ENCODE measurements around the gene PTCHD1.

Gene PTCHD1

GRCh38 chrX:23373129-23373804 is 38.6 kb downstream of the PTCHD1 start:
- no peak for TF ChIP-seq CTCF (conservative IDR thresholded peaks at IDR 0.05; ENCODE audit: control insufficient read depth, insufficient read depth, low read depth, low read length)

GRCh38 chrX:23374291-23374690 is 39.6 kb downstream of the PTCHD1 start:
- no peak for TF ChIP-seq CTCF (conservative IDR thresholded peaks at IDR 0.05; ENCODE audit: control insufficient read depth, insufficient read depth, low read depth, low read length)
- no peak for DNase-seq (ENCODE audit: low read depth)
- H3K4me3 ChIP-seq (ENCODE audit: control insufficient read depth, low read depth, low read length) = no peak overlapping the region

More at GRCh38 chrX:23373129-23373804, 38.6 kb downstream of the PTCHD1 start:
- no peak overlapping the region for H3K4me3 ChIP-seq (ENCODE audit: control insufficient read depth, low read depth, low read length)
- DNase-seq (ENCODE audit: low read depth) = peak; percentile 86

- no peak for DNase-seq (ENCODE audit: low read depth)
- no peak for TF ChIP-seq CTCF (conservative IDR thresholded peaks at IDR 0.05; ENCODE audit: control insufficient read depth, insufficient read depth, low read depth, low read length)
- H3K4me3 ChIP-seq (ENCODE audit: control insufficient read depth, low read depth, low read length) = no peak overlapping the region
Measured at GRCh38 chrX:23376581-23376980, 41.9 kb downstream of the PTCHD1 start.

GRCh38 chrX:23380581-23380980 is 45.9 kb downstream of the PTCHD1 start:
- DNase-seq (ENCODE audit: low read depth) = no peak
- H3K4me3 ChIP-seq (ENCODE audit: control insufficient read depth, low read depth, low read length) = no peak overlapping the region
- TF ChIP-seq CTCF (conservative IDR thresholded peaks at IDR 0.05; ENCODE audit: control insufficient read depth, insufficient read depth, low read depth, low read length) = no peak

- no peak for DNase-seq (ENCODE audit: low read depth)
- TF ChIP-seq CTCF (conservative IDR thresholded peaks at IDR 0.05; ENCODE audit: control insufficient read depth, insufficient read depth, low read depth, low read length) = no peak
- H3K4me3 ChIP-seq (ENCODE audit: control insufficient read depth, low read depth, low read length) = no peak overlapping the region
Measured at GRCh38 chrX:23381099-23382087, 46.7 kb downstream of the PTCHD1 start.

- no peak for TF ChIP-seq CTCF (conservative IDR thresholded peaks at IDR 0.05; ENCODE audit: control insufficient read depth, insufficient read depth, low read depth, low read length)
- no peak for DNase-seq (ENCODE audit: low read depth)
- no peak overlapping the region for H3K4me3 ChIP-seq (ENCODE audit: control insufficient read depth, low read depth, low read length)
Measured at GRCh38 chrX:23382572-23382971, 47.9 kb downstream of the PTCHD1 start.
